ENCODE data around the gene SPON2.

The SPON2 gene

GRCh38 chr4:1178300-1179088 is 6.1 kb upstream of the SPON2 start:
- H3K27ac ChIP-seq (ENCODE audit: low read depth, low read length): no peak overlapping the region
- no peaks in the 10 kb centered on the region for H3K36me3 ChIP-seq (ENCODE audit: control insufficient read depth, insufficient read depth, low read length)
- no peak overlapping the region for H3K4me3 ChIP-seq (ENCODE audit: low read depth, low read length)
- H3K27me3 ChIP-seq (ENCODE audit: control insufficient read depth, insufficient read depth, low read length): peaks cover 23% of the 10 kb centered on the region
- peaks cover 15% of the 10 kb centered on the region for H3K9me3 ChIP-seq (ENCODE audit: control insufficient read depth, insufficient read depth, low read depth, low read length)
- no peak overlapping the region for H3K9ac ChIP-seq (ENCODE audit: low read length)
- no peaks in the 10 kb centered on the region for H3K4me1 ChIP-seq (ENCODE audit: control insufficient read depth, insufficient read depth, low read length)

- Histone ChIP-seq H3K4me3 (ENCODE audit: low read depth, low read length) (no peak overlapping the region), H3K9ac (ENCODE audit: low read length) (no peak overlapping the region), H3K36me3 (ENCODE audit: control insufficient read depth, insufficient read depth, low read length) (no peaks in the 10 kb centered on the region), H3K4me1 (ENCODE audit: control insufficient read depth, insufficient read depth, low read length) (peaks cover 5% of the 10 kb centered on the region; the same call in 1 of the 2 replicates), H3K27ac (ENCODE audit: low read depth, low read length) (no peak overlapping the region), H3K27me3 (ENCODE audit: control insufficient read depth, insufficient read depth, low read length) (peaks cover 32% of the 10 kb centered on the region), H3K9me3 (ENCODE audit: control insufficient read depth, insufficient read depth, low read depth, low read length) (peaks cover 15% of the 10 kb centered on the region)
Observed at GRCh38 chr4:1177274-1178141, 5.1 kb upstream of the SPON2 start.

DNA sequence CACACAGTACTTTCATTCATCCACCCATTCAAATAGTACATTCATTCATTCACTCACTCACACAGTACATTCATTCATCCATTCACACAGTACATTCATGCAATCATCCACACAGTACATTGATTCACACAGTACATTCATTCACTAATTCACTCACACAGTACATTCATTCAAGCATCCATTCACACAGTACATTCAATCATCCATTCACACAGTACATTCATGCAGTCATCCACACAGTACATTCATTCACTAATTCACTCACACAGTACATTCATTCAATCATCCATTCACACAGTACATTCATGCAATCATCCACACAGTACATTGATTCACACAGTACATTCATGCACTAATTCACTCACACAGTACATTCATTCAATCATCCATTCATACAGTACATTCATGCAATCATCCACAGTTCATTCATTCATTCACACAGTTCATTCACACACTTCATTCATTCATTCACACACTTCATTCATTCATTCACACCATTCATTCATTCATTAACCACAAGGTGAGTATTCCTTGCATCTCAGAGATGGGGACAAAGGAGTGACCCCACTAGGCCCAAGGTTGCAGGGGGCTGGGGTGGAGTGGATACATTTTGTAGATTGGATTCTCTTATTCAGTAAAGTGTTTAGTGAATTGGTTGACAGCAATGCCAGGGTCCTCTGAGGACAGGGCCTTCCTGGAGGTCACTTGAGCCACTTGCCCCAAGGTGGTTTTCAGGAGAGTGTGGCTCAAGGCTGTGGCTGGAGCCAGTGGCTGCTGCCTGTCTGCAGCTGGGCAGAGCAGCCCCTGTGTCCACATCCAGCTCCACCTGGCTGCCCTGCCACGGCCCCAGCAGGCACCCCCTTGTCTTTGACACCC is 4.3 kb upstream of the SPON2 start:
- Histone ChIP-seq H3K27ac (ENCODE audit: low read depth, low read length) (no peak overlapping the region), H3K9me3 (ENCODE audit: control insufficient read depth, insufficient read depth, low read depth, low read length) (peaks cover 15% of the 10 kb centered on the region), H3K27me3 (ENCODE audit: control insufficient read depth, insufficient read depth, low read length) (peaks cover 41% of the 10 kb centered on the region), H3K36me3 (ENCODE audit: control insufficient read depth, insufficient read depth, low read length) (no peaks in the 10 kb centered on the region), H3K4me3 (ENCODE audit: low read depth, low read length) (no peak overlapping the region), H3K4me1 (ENCODE audit: control insufficient read depth, insufficient read depth, low read length) (peaks cover 5% of the 10 kb centered on the region; the same call in 1 of the 2 replicates), H3K9ac (ENCODE audit: low read length) (no peak overlapping the region)

GRCh38 chr4:1175635-1176229 is 3.3 kb upstream of the SPON2 start:
- Histone ChIP-seq H3K9ac (ENCODE audit: low read length) (no peak overlapping the region), H3K4me3 (ENCODE audit: low read depth, low read length) (no peak overlapping the region), H3K27me3 (ENCODE audit: control insufficient read depth, insufficient read depth, low read length) (peaks cover 50% of the 10 kb centered on the region), H3K27ac (ENCODE audit: low read depth, low read length) (no peak overlapping the region), H3K4me1 (ENCODE audit: control insufficient read depth, insufficient read depth, low read length) (peaks cover 5% of the 10 kb centered on the region; the same call in 1 of the 2 replicates), H3K36me3 (ENCODE audit: control insufficient read depth, insufficient read depth, low read length) (no peaks in the 10 kb centered on the region), H3K9me3 (ENCODE audit: control insufficient read depth, insufficient read depth, low read depth, low read length) (peaks cover 9% of the 10 kb centered on the region)

DNA sequence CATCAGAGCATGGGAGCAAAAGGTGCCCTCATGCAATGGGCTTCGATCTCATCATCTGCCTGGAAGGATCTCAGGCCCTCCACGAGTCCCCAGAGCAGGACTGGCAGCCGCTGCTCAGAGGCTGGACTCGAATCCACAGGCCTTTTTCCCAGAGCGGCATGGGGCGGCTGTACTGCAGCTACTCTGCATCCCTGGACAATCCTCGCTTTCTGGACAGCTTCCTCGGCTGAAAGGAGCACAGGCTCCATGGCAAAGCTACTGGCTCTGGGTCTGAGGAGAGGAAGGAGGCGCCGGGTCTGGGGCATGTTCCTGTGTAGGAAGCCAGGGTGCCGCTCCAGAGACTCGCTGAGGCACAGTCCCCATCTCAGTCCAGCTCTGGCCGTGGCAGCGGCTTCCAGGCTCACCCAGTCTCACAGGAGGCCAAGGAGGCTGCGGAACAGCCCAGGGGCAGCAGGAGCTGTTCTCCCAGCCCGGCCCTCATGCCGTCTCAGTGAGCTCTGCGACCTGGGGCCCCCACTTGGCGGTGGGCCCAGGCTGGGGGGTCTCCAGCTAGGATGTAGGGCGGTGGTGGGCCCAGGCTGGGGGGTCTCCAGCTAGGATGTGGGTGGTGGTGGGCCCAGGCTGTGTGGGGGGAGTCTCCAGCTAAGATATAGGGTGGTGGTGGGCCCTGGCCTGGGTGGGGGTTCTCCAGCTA is 2.7 kb upstream of the SPON2 start:
- Histone ChIP-seq H3K4me3 (ENCODE audit: low read depth, low read length) (no peak overlapping the region), H3K36me3 (ENCODE audit: control insufficient read depth, insufficient read depth, low read length) (no peaks in the 10 kb centered on the region), H3K27ac (ENCODE audit: low read depth, low read length) (no peak overlapping the region), H3K27me3 (ENCODE audit: control insufficient read depth, insufficient read depth, low read length) (peaks cover 56% of the 10 kb centered on the region), H3K9me3 (ENCODE audit: control insufficient read depth, insufficient read depth, low read depth, low read length) (peaks cover 4% of the 10 kb centered on the region; the same call in 1 of the 2 replicates), H3K4me1 (ENCODE audit: control insufficient read depth, insufficient read depth, low read length) (peaks cover 5% of the 10 kb centered on the region; the same call in 1 of the 2 replicates), H3K9ac (ENCODE audit: low read length) (no peak overlapping the region)

GRCh38 chr4:1172971-1173757 is 781 bp upstream of the SPON2 start:
- Histone ChIP-seq H3K4me1 (ENCODE audit: control insufficient read depth, insufficient read depth, low read length) (peaks cover 5% of the 10 kb centered on the region; the same call in 1 of the 2 replicates), H3K27ac (ENCODE audit: low read depth, low read length) (no peak overlapping the region), H3K27me3 (ENCODE audit: control insufficient read depth, insufficient read depth, low read length) (peaks cover 71% of the 10 kb centered on the region), H3K9me3 (ENCODE audit: control insufficient read depth, insufficient read depth, low read depth, low read length) (no peaks in the 10 kb centered on the region), H3K4me3 (ENCODE audit: low read depth, low read length) (peak overlapping the region; percentile 37; the same call in 1 of the 2 replicates), H3K36me3 (ENCODE audit: control insufficient read depth, insufficient read depth, low read length) (no peaks in the 10 kb centered on the region), H3K9ac (ENCODE audit: low read length) (no peak overlapping the region)

- Histone ChIP-seq H3K4me3 (ENCODE audit: low read depth, low read length) (peak overlapping the region; percentile 54), H3K9me3 (ENCODE audit: control insufficient read depth, insufficient read depth, low read depth, low read length) (no peaks in the 10 kb centered on the region), H3K27ac (ENCODE audit: low read depth, low read length) (no peak overlapping the region), H3K36me3 (ENCODE audit: control insufficient read depth, insufficient read depth, low read length) (no peaks in the 10 kb centered on the region), H3K9ac (ENCODE audit: low read length) (no peak overlapping the region), H3K27me3 (ENCODE audit: control insufficient read depth, insufficient read depth, low read length) (peaks cover 86% of the 10 kb centered on the region), H3K4me1 (ENCODE audit: control insufficient read depth, insufficient read depth, low read length) (peaks cover 8% of the 10 kb centered on the region; the same call in 1 of the 2 replicates)
Observed at GRCh38 chr4:1171311-1172227, 814 bp downstream of the SPON2 start.

GRCh38 chr4:1170976-1171310 is 1.4 kb downstream of the SPON2 start:
- Histone ChIP-seq H3K4me1 (ENCODE audit: control insufficient read depth, insufficient read depth, low read length) (peaks cover 8% of the 10 kb centered on the region; the same call in 1 of the 2 replicates), H3K4me3 (ENCODE audit: low read depth, low read length) (peak overlapping the region; percentile 54), H3K36me3 (ENCODE audit: control insufficient read depth, insufficient read depth, low read length) (no peaks in the 10 kb centered on the region), H3K9me3 (ENCODE audit: control insufficient read depth, insufficient read depth, low read depth, low read length) (no peaks in the 10 kb centered on the region), H3K27ac (ENCODE audit: low read depth, low read length) (no peak overlapping the region), H3K27me3 (ENCODE audit: control insufficient read depth, insufficient read depth, low read length) (peaks cover 92% of the 10 kb centered on the region), H3K9ac (ENCODE audit: low read length) (no peak overlapping the region)
